Muscle of arm (tissue), 12 donors: Measurements from ENCODE around the gene MCOLN2. TPM values are rescaled to one million over a fixed set of nuclear protein-coding genes. Genes with fewer than 3 reads are reported as not detected.
"Not testable (repeated sequence)": the region's sequence is repeated elsewhere in the genome, so short reads cannot be mapped to it uniquely, and the experiment has no call there.

ENCODE experiments used
- DNase-seq: peaks from one replicate; pipeline ENCODE4 v3.0.0-alpha.2; 2013
- polyA plus RNA-seq, 12 donors: library from polyadenylated mRNA; unstranded; fragments of 120-200 nt; gene quantifications; one replicate each; pipeline ENCODE4 v1.2.1, GENCODE V29; 2013; ENCODE audit not compliant: insufficient read length in 12 of 12

Gene MCOLN2
- polyA plus RNA-seq, 12 donors = 0.05 to 2.4 (median 0.40) TPM; not detected in 4

- not testable (repeated sequence) for DNase-seq
These were observed 94.2 kb downstream of the MCOLN2 start for GRCh38 chr1:84902727-84903126.

DNA sequence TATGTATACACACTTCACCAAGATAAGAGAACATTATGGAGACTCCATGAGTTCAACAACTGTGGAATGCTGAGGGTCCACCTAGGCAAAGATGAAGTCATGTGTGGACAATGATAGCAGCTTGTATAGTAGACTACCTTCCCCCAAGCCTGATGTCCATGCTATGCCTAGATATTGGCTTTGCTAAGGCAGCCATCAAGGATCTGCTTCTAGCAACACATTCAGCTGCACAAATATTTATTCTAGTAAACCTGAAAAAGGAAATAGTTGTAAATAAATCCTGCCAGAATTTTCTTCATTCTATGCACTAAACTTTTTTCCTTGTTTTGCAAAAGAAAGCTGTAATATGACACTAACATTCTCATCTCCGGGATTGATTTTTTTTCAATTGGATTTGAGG, 96.9 kb downstream of the MCOLN2 start:
- DNase-seq = no peak

- no peak for DNase-seq
These were observed 100.6 kb downstream of the MCOLN2 start for GRCh38 chr1:84896279-84896678.

DNA sequence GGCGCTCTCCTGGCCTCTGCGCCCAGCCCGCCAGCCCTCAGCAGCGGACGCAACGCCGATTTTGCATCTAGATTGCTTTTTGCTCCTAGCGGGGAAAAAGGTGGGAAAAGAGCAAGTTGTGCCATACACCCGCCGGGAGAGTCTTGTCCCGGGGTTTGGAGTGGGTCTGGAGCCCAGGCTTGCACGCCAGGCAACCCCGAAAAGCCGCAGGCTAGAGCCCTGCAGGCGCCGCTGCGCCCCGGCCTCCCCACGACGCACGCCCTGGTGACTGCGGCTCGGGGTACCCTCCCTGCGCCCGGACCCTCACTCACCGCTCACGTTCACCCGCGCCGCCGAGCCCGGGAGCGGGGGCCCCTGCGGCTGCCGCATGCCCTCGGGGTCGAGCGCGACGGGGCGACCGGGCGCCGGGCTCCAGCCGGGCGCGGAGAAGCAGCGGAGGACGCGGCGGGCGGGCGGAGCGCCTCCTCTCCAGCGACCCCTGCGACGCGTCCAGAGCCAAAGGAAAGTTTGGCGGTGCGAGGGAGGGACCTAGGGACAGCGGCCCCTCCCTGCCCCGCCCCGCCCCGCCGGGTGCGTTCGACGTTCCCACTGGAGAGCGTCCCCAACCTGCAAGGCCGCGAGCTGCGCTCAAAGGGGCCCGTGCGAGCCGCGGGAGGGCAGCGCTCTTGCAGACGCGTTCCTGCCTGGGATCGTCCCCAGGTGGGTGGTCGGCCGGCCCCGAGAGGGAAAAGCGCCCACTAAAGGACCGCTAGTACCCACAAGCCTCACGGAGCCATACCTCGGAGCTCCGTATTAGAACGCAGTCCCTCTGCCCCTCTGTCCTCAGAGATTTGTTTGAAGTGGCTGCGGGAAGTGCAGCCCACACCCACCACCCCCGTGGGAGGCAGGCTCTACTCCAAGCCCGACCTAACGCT, 104.0 kb downstream of the MCOLN2 start, which contains the start of gene LPAR3:
Gene LPAR3, minus strand, starts transcription at position 502 of the 914 bp plus-strand sequence. CDS start 27,086 bp downstream, outside the sequence.
- DNase-seq = no peak

GRCh38 chr1:84890566-84890965, 106.3 kb downstream of the MCOLN2 start:
- no peak for DNase-seq

DNA sequence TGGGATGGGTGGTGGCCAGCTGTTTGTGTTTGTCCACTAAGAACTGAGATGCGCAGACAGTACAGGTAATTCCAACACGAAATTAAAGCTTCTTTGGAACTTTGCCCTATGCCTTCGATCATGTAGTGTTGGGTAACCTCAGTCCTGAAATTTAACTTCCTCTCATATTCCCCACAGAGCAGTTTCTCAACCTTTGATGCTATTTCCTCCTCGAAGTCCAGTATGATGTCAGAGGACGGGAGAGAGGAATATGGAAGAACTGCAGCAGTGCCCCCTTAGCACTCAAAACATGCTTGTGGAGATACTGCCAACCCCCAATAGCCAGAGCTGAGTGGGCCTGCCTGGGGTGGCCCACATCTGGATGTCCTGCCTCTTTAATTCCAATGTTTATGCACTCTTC, 107.5 kb downstream of the MCOLN2 start:
- DNase-seq = no peak

- DNase-seq = no peak
These were observed 108.2 kb downstream of the MCOLN2 start for GRCh38 chr1:84888753-84889152.

- DNase-seq = no peak
These were observed 109.5 kb downstream of the MCOLN2 start for GRCh38 chr1:84887261-84887934.

- no peak for DNase-seq
These were observed 111.4 kb downstream of the MCOLN2 start for GRCh38 chr1:84885469-84885868.

DNA sequence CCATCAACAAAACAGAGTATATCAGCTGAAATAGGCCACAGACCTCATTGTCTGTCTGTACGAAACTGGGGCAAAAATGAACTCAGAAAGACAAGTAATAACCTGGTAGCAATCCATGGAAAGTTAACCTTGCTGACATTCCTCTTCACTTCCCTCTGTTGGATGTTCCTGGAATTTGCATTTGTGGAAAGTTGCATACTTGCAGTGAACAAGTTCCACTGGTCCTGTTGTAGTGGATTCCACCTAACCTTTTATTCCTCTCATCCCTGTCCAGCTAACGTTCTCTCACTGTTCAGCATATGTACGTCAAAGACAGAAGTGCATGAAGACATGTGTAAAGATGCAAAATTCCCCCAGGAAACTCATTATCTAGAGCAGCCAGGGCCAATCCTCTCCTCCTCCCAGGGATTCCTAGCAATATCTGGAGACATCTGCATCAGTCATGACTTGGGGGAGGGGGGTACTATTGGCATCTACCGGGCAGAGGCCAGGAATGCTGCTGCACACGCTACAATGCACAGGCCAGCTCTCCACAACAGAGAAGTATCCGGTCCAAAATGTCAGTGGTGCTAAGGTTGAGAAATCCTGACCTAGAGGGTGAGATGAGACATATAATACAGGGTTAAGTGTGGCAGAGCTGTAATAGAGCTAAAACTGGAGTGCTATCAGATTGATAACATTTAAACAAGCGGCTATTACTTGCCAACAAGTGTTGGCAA, 112.1 kb downstream of the MCOLN2 start:
- no peak for DNase-seq

DNA sequence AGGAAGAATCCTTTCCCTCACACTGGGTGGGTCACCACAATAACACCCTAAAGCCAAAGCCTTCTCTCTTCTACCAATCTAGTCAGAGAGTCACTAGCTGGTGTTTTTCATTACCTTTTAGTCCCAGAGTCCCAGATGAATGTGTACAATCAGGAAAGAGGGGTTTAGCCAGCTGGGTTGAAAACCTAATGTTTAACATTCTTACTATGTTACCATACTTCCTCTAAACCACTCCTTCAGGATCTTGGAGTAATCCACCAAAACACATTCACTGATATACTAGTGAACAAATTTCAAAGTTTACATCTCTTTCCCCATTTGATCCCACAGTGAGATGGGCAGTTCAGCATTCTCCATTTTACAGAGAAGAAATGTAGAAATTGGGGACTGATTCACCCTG, 113.6 kb downstream of the MCOLN2 start:
- DNase-seq = no peak

- no peak for DNase-seq
These were observed 119.3 kb downstream of the MCOLN2 start for GRCh38 chr1:84877592-84877991.

- DNase-seq = no peak
These were observed 120.6 kb downstream of the MCOLN2 start for GRCh38 chr1:84876353-84876752.

Other genes starting within 250 kb of the MCOLN2 start
- 1 to 10 TPM in 1 of 12 donors, under 1 TPM in 8, not detected in 3; 0.07 to 1.7 (median 0.18) TPM for gene LPAR3, start 103.9 kb downstream of the MCOLN2 start, polyA plus RNA-seq
- gene MCOLN3, start 51.4 kb upstream of the MCOLN2 start, polyA plus RNA-seq = 10 to 100 TPM in 1 of 12 donors, 1 to 10 TPM in 10, not detected in 1; 1.2 to 10.8 (median 2.4) TPM
- 1 to 10 TPM in 11 of 12 donors, not detected in 1; 2.6 to 7.4 (median 4.0) TPM for gene SYDE2, start 203.9 kb upstream of the MCOLN2 start, polyA plus RNA-seq